WTC11 (cell line): Measurements from ENCODE around the gene WNT6. TPM values are rescaled to one million over a fixed set of nuclear protein-coding genes. Genes with fewer than 3 reads are reported as not detected.

Source experiments
- ATAC-seq: fragments of 200-7000 bp; cut with Tn5 transposase; 2 replicates; pipeline ENCODE4 v1.10.0; 2021; ENCODE audit warnings: mild to moderate bottlenecking, moderate library complexity
- CTCF ChIA-PET: fragments of 300-600 bp; sonication (Branson Sonifier 250); formaldehyde crosslinking; loops from one replicate; lab custom pipeline; 2021; ENCODE audit warnings: antibody characterized with exemption; lab: Charles Lee
- POLR2A ChIA-PET: fragments of 350-600 bp; sonication (Branson Sonifier 250); formaldehyde crosslinking; loops from one replicate; lab custom pipeline; 2021; ENCODE audit warnings: antibody characterized with exemption; lab: Charles Lee
- DNase-seq: peaks from one replicate; pipeline ENCODE4 v3.0.0; 2021; ENCODE audit warnings: low spot score
- H3K27ac Mint-ChIP-seq: 2 replicates; pipeline ENCODE4 v1.8.0; 2021; ENCODE audit warnings: mixed read lengths
- H3K27me3 Mint-ChIP-seq: 2 replicates; pipeline ENCODE4 v1.8.0; 2021; ENCODE audit warnings: low read depth, mild to moderate bottlenecking, moderate library complexity, mixed read lengths
- H3K36me3 Mint-ChIP-seq: 2 replicates; pipeline ENCODE4 v1.8.0; 2021; ENCODE audit warnings: mixed read lengths
- H3K4me1 Mint-ChIP-seq: 2 replicates; pipeline ENCODE4 v1.8.0; 2022; ENCODE audit warnings: mixed read lengths
- H3K4me3 Mint-ChIP-seq: 2 replicates; pipeline ENCODE4 v1.8.0; 2021; ENCODE audit warnings: mild to moderate bottlenecking, moderate library complexity, mixed read lengths
- H3K9me3 Mint-ChIP-seq: 2 replicates; pipeline ENCODE4 v1.8.0; 2021; ENCODE audit warnings: mixed read lengths
- ATF1 ChIP-seq: sonication (generic); formaldehyde crosslinking; IDR thresholded peaks from 2 replicates; pipeline ENCODE4 v1.8.1; 2023; ENCODE audit warnings: mild to moderate bottlenecking, moderate library complexity, missing genetic modification reagents
- ATF3 ChIP-seq: sonication (generic); formaldehyde crosslinking; conservative IDR thresholded peaks from 2 replicates; pipeline ENCODE4 v1.8.1; 2022; ENCODE audit warnings: mild to moderate bottlenecking, missing genetic modification reagents
- ATF6 ChIP-seq: sonication (generic); formaldehyde crosslinking; IDR thresholded peaks from 2 replicates; pipeline ENCODE4 v1.8.1; 2023; ENCODE audit warnings: mild to moderate bottlenecking, missing genetic modification reagents
- FOXK1 ChIP-seq: sonication (generic); formaldehyde crosslinking; IDR thresholded peaks from 2 replicates; pipeline ENCODE4 v1.8.0; 2022; ENCODE audit warnings: mild to moderate bottlenecking, moderate library complexity, missing genetic modification reagents
- MXD4 ChIP-seq: fragments of 250-450 bp; sonication (Bioruptor Pico); IDR thresholded peaks from 2 replicates; pipeline ENCODE4 v1.8.0; 2021; ENCODE audit warnings: mild to moderate bottlenecking, moderate library complexity, borderline replicate concordance
- NR2C2 ChIP-seq: sonication (generic); formaldehyde crosslinking; IDR thresholded peaks from 2 replicates; pipeline ENCODE4 v1.8.0; 2022; ENCODE audit warnings: mild to moderate bottlenecking, missing genetic modification reagents
- RORB ChIP-seq: fragments of 250-450 bp; sonication (Bioruptor Pico); IDR thresholded peaks from 2 replicates; pipeline ENCODE4 v1.9.0; 2021; ENCODE audit warnings: mild to moderate bottlenecking
- TEAD1 ChIP-seq: sonication (generic); formaldehyde crosslinking; IDR thresholded peaks from 2 replicates; pipeline ENCODE4 v1.8.0; 2022; ENCODE audit warnings: mild to moderate bottlenecking, missing genetic modification reagents
- ZNF138 ChIP-seq: sonication (generic); formaldehyde crosslinking; conservative IDR thresholded peaks from 2 replicates; pipeline ENCODE4 v1.8.1; 2022; ENCODE audit warnings: mild to moderate bottlenecking, moderate library complexity, missing genetic modification reagents
- total RNA-seq: library from RNA; stranded (reverse); gene quantifications from 3 replicates; pipeline ENCODE4 v1.2.3, GENCODE V29; 2021
- TF ChIP-seq, protein P1 (sequence below): fragments of 250-450 bp; sonication (Bioruptor Pico); IDR thresholded peaks from 2 replicates; pipeline ENCODE4 v1.9.0; 2021; ENCODE audit warnings: mild to moderate bottlenecking, borderline replicate concordance
- TF ChIP-seq, protein P2 (sequence below): sonication (generic); formaldehyde crosslinking; IDR thresholded peaks from 2 replicates; pipeline ENCODE4 v1.8.0; 2022; ENCODE audit warnings: missing genetic modification reagents
- TF ChIP-seq, protein P3 (sequence below): sonication (generic); formaldehyde crosslinking; IDR thresholded peaks from 2 replicates; pipeline ENCODE4 v1.8.0; 2022; ENCODE audit warnings: mild to moderate bottlenecking, missing genetic modification reagents

WNT6 gene
- total RNA-seq, 1 experiment from 2014 or later: not detected

DNA sequence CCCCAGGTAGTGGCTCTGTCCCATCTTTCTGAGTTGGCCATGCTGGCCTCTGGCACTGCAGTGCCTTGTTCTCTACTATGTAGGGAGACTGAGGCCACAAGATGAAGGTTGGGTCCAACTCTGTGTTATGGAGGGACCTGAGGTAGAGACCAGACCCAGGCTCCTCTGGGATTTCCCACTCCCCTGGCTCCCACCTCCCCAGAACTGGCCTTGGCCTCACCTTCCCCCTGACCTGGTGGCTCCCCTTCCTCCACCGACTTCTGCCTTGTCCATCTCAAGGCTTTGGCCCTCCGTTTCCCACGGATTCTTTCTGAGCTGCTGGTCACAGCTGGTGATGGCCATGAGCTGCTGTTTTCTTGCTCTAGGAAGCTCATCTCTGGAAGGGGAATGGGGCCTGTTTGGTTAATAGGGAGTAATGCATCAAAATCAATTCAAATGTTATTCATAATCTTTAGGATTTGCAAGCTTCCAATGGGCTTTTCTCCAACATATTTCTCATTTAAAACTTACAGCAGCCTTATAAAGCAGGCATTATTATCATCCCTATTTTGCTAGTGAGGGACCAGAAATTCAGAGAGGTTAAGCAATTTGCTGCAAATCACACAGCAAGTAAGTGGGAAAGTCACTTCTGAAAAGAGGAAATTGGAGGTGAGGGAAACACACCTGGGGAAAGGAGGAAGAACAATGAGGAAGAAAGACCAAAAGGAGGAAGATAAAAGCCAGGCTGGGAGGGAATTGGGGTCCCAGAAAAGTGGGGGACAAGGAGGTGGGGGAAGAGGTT, 28.9 kb upstream of the WNT6 start:
- ATAC-seq (no peak), DNase-seq (no peak)
- H3K27ac Mint-ChIP-seq: no peak overlapping the region
- ChIA-PET POLR2A (interaction anchor here (0.6 kb wide), 1 partner anchor 29 kb away, joined by 5 read pairs; no protein-coding TSS in a partner anchor), CTCF (interaction anchor here (1.7 kb wide), 1 partner anchor 17 kb away, joined by 8 read pairs; no protein-coding TSS in a partner anchor)
- no peaks in the 10 kb centered on the region for H3K36me3 Mint-ChIP-seq
- no peaks in the 10 kb centered on the region for H3K9me3 Mint-ChIP-seq
- H3K4me3 Mint-ChIP-seq: no peak overlapping the region
- peaks cover 5% of the 10 kb centered on the region for H3K27me3 Mint-ChIP-seq
- no peaks in the 10 kb centered on the region for H3K4me1 Mint-ChIP-seq
- TF ChIP-seq, protein P1, sequence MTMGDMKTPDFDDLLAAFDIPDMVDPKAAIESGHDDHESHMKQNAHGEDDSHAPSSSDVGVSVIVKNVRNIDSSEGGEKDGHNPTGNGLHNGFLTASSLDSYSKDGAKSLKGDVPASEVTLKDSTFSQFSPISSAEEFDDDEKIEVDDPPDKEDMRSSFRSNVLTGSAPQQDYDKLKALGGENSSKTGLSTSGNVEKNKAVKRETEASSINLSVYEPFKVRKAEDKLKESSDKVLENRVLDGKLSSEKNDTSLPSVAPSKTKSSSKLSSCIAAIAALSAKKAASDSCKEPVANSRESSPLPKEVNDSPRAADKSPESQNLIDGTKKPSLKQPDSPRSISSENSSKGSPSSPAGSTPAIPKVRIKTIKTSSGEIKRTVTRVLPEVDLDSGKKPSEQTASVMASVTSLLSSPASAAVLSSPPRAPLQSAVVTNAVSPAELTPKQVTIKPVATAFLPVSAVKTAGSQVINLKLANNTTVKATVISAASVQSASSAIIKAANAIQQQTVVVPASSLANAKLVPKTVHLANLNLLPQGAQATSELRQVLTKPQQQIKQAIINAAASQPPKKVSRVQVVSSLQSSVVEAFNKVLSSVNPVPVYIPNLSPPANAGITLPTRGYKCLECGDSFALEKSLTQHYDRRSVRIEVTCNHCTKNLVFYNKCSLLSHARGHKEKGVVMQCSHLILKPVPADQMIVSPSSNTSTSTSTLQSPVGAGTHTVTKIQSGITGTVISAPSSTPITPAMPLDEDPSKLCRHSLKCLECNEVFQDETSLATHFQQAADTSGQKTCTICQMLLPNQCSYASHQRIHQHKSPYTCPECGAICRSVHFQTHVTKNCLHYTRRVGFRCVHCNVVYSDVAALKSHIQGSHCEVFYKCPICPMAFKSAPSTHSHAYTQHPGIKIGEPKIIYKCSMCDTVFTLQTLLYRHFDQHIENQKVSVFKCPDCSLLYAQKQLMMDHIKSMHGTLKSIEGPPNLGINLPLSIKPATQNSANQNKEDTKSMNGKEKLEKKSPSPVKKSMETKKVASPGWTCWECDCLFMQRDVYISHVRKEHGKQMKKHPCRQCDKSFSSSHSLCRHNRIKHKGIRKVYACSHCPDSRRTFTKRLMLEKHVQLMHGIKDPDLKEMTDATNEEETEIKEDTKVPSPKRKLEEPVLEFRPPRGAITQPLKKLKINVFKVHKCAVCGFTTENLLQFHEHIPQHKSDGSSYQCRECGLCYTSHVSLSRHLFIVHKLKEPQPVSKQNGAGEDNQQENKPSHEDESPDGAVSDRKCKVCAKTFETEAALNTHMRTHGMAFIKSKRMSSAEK (CRISPR knock-in tag): no peak
- TF ChIP-seq ATF6 (CRISPR knock-in tag) (no peak), FOXK1 (CRISPR knock-in tag) (no peak), ATF3 (no peak), RORB (CRISPR knock-in tag) (no peak), ATF1 (no peak), MXD4 (CRISPR knock-in tag) (no peak), NR2C2 (CRISPR knock-in tag) (no peak)
- TF ChIP-seq, protein P2, sequence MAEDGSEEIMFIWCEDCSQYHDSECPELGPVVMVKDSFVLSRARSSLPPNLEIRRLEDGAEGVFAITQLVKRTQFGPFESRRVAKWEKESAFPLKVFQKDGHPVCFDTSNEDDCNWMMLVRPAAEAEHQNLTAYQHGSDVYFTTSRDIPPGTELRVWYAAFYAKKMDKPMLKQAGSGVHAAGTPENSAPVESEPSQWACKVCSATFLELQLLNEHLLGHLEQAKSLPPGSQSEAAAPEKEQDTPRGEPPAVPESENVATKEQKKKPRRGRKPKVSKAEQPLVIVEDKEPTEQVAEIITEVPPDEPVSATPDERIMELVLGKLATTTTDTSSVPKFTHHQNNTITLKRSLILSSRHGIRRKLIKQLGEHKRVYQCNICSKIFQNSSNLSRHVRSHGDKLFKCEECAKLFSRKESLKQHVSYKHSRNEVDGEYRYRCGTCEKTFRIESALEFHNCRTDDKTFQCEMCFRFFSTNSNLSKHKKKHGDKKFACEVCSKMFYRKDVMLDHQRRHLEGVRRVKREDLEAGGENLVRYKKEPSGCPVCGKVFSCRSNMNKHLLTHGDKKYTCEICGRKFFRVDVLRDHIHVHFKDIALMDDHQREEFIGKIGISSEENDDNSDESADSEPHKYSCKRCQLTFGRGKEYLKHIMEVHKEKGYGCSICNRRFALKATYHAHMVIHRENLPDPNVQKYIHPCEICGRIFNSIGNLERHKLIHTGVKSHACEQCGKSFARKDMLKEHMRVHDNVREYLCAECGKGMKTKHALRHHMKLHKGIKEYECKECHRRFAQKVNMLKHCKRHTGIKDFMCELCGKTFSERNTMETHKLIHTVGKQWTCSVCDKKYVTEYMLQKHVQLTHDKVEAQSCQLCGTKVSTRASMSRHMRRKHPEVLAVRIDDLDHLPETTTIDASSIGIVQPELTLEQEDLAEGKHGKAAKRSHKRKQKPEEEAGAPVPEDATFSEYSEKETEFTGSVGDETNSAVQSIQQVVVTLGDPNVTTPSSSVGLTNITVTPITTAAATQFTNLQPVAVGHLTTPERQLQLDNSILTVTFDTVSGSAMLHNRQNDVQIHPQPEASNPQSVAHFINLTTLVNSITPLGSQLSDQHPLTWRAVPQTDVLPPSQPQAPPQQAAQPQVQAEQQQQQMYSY (CRISPR knock-in tag): no peak

GRCh38 chr2:218831378-218831990, 28.1 kb upstream of the WNT6 start, which contains the start of gene PRKAG3:
Gene PRKAG3, minus strand, starts transcription at chr2:218831803.
- Mint-ChIP-seq H3K27ac (no peak within 1 kb of the TSS; the same call in 1 of the 2 replicates), H3K9me3 (no peaks in the 10 kb centered on the region)
- POLR2A ChIA-PET: no interaction called here
- peak; percentile 42; the same call in 1 of the 2 replicates for ATAC-seq
- TF ChIP-seq, protein P3, sequence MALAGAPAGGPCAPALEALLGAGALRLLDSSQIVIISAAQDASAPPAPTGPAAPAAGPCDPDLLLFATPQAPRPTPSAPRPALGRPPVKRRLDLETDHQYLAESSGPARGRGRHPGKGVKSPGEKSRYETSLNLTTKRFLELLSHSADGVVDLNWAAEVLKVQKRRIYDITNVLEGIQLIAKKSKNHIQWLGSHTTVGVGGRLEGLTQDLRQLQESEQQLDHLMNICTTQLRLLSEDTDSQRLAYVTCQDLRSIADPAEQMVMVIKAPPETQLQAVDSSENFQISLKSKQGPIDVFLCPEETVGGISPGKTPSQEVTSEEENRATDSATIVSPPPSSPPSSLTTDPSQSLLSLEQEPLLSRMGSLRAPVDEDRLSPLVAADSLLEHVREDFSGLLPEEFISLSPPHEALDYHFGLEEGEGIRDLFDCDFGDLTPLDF (CRISPR knock-in tag): no peak
- TF ChIP-seq ZNF138: no peak
- TF ChIP-seq TEAD1: no peak
- TF ChIP-seq, protein P1 (CRISPR knock-in tag): no peak
- TF ChIP-seq ATF3: no peak
- TF ChIP-seq, all 79 proteins: peak for 0
- no peaks in the 10 kb centered on the region for H3K36me3 Mint-ChIP-seq
- H3K4me3 Mint-ChIP-seq: no peak within 1 kb of the TSS
- peaks cover 5% of the 10 kb centered on the region for H3K27me3 Mint-ChIP-seq
- DNase-seq: no peak
- H3K4me1 Mint-ChIP-seq: no peaks in the 10 kb centered on the region
- CTCF ChIA-PET: interaction anchor here (1.5 kb wide), 1 partner anchor 16 kb away, joined by 4 read pairs; no protein-coding TSS in a partner anchor
